HepG2 (cell line): ENCODE measurements around the gene BFSP1. TPM values are rescaled to one million over a fixed set of nuclear protein-coding genes. Genes with fewer than 3 reads are reported as not detected.

ENCODE experiments used
- DNMT3B ChIP-seq: conservative IDR thresholded peaks from 2 replicates; pipeline ENCODE4 v1.6.1; 2016; ENCODE audit warnings: missing biosample characterization, control low read depth
- EZH2 ChIP-seq: conservative IDR thresholded peaks from 2 replicates; pipeline ENCODE4 v1.6.1; 2012; ENCODE audit warnings: mild to moderate bottlenecking, low read depth, low read length, moderate library complexity
- PPARG ChIP-seq: conservative IDR thresholded peaks from 2 replicates; pipeline ENCODE4 v1.6.1; 2016; ENCODE audit warnings: missing biosample characterization, missing genetic modification reagents
- RELA ChIP-seq: sonication (generic); formaldehyde crosslinking; IDR thresholded peaks from 2 replicates; pipeline ENCODE4 v1.4.0; 2020; ENCODE audit warnings: missing genetic modification reagents
- RFXAP ChIP-seq: sonication (generic); formaldehyde crosslinking; IDR thresholded peaks from 2 replicates; pipeline ENCODE4 v1.4.0; 2020; ENCODE audit warnings: missing genetic modification reagents, borderline replicate concordance
- ZNF326 ChIP-seq: sonication (generic); formaldehyde crosslinking; IDR thresholded peaks from 2 replicates; pipeline ENCODE4 v1.4.0; 2020; ENCODE audit warnings: missing genetic modification reagents, borderline replicate concordance
- ZNF775 ChIP-seq: sonication (generic); formaldehyde crosslinking; IDR thresholded peaks from 2 replicates; pipeline ENCODE4 v1.4.0; 2020; ENCODE audit warnings: missing genetic modification reagents, mild to moderate bottlenecking, moderate library complexity, borderline replicate concordance
- ZSCAN30 ChIP-seq: sonication (generic); formaldehyde crosslinking; IDR thresholded peaks from 2 replicates; pipeline ENCODE4 v1.5.0; 2020; ENCODE audit warnings: mild to moderate bottlenecking, missing genetic modification reagents
- polyA plus RNA-seq, 8 experiments: library from polyadenylated mRNA; depleted of rRNA in 3 of 8; stranded (reverse) in 7 of 8; unstranded in 1 of 8; fragments of >200 nt; fragmentation: Illumina TruSeq in 4 of 8; extraction: Trizol in 4 of 8; gene quantifications; 2 replicates each; pipeline versions ENCODE4 v1.2.1 to v1.2.3, GENCODE V29; 2011 to 2016; ENCODE audit warnings: low read depth in 4 of 8, missing spikeins in 1 of 8, mixed read lengths in 1 of 8; ENCODE audit not compliant: insufficient read depth in 1 of 8
- total RNA-seq, 5 experiments: library from RNA; depleted of rRNA; stranded (reverse); fragments of >200 nt; fragmentation: Illumina TruSeq; extraction: Trizol; gene quantifications; 2 replicates each; pipeline ENCODE4 v1.2.3, GENCODE V29; 2016; ENCODE audit warnings: low read depth in 1 of 5
- TF ChIP-seq, protein P1 (sequence below): sonication (generic); formaldehyde crosslinking; IDR thresholded peaks from 2 replicates; pipeline ENCODE4 v1.5.1; 2020; ENCODE audit warnings: mild to moderate bottlenecking, moderate library complexity, missing genetic modification reagents
- TF ChIP-seq, protein P2 (sequence below), 2 experiments: sonication (generic) in 1 of 2; formaldehyde crosslinking in 1 of 2; IDR thresholded peaks; 2 replicates each; pipeline versions ENCODE4 v1.6.1 to v1.9.0; 2014 to 2022; ENCODE audit warnings: antibody characterized with exemption in 1 of 2, borderline replicate concordance in 1 of 2, inconsistent platforms in 1 of 2, low read depth in 1 of 2, missing genetic modification reagents in 1 of 2
- TF ChIP-seq, protein P3 (sequence below): IDR thresholded peaks from 2 replicates; pipeline ENCODE4 v1.6.1; 2016; ENCODE audit warnings: mild to moderate bottlenecking
- TF ChIP-seq, protein P4 (sequence below): sonication (generic); formaldehyde crosslinking; IDR thresholded peaks from 2 replicates; pipeline ENCODE4 v1.9.0; 2022; ENCODE audit warnings: missing genetic modification reagents, mild to moderate bottlenecking, borderline replicate concordance
- TF ChIP-seq, protein P5 (sequence below): sonication (generic); formaldehyde crosslinking; IDR thresholded peaks from 2 replicates; pipeline ENCODE4 v1.5.0; 2020; ENCODE audit warnings: mild to moderate bottlenecking, low read depth, missing genetic modification reagents, borderline replicate concordance
- TF ChIP-seq, protein P6 (sequence below): sonication (generic); formaldehyde crosslinking; IDR thresholded peaks from 2 replicates; pipeline ENCODE4 v1.5.0; 2020; ENCODE audit warnings: missing genetic modification reagents, mild to moderate bottlenecking, borderline replicate concordance

Gene BFSP1
- total and polyA plus RNA-seq, 2 of the 13 experiments (the other 11 are each of a cell fraction or from before 2014, with no cell fraction given) = 0.22 to 0.26 TPM

DNA sequence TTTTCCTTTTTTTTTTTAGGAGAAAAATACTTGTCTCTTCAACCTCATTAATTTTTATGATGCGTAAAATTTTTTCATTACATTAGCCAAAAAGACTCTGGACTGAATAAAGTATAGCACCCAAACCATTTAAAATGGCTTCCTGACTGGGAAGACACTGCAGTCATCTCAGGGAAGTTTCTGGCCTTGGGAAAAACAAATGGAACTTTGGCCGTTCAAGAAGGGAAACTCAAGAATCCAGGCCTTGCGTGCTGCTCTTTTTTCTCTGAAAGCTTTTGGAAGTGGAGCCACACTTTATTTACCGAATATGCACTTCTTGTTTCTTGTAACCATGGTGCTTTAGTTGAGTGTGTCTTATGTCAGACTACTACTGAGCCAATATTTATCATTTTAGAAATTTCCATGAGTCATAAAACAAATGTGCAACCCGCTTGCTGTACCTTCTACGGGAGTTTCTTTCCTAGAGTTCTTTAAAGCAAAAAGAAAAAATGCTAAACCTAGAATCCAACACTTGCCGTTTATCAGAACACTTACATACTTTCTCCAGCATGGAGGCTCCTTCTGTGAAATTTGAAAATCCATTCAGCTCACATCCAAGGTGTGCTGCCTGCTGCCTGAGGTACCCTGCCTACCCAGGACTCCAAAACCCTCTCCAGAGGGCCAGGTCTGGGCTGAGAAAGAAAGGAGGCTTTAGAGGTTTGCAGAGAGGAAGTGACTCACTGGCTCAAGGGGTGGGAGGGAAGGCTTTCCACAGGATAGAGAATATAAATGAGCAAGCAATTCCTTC is 27.2 kb upstream of the BFSP1 start (continued):
- TF ChIP-seq, protein P1, sequence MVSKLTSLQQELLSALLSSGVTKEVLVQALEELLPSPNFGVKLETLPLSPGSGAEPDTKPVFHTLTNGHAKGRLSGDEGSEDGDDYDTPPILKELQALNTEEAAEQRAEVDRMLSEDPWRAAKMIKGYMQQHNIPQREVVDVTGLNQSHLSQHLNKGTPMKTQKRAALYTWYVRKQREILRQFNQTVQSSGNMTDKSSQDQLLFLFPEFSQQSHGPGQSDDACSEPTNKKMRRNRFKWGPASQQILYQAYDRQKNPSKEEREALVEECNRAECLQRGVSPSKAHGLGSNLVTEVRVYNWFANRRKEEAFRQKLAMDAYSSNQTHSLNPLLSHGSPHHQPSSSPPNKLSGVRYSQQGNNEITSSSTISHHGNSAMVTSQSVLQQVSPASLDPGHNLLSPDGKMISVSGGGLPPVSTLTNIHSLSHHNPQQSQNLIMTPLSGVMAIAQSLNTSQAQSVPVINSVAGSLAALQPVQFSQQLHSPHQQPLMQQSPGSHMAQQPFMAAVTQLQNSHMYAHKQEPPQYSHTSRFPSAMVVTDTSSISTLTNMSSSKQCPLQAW (CRISPR knock-in tag) = no peak
- TF ChIP-seq, protein P2, sequence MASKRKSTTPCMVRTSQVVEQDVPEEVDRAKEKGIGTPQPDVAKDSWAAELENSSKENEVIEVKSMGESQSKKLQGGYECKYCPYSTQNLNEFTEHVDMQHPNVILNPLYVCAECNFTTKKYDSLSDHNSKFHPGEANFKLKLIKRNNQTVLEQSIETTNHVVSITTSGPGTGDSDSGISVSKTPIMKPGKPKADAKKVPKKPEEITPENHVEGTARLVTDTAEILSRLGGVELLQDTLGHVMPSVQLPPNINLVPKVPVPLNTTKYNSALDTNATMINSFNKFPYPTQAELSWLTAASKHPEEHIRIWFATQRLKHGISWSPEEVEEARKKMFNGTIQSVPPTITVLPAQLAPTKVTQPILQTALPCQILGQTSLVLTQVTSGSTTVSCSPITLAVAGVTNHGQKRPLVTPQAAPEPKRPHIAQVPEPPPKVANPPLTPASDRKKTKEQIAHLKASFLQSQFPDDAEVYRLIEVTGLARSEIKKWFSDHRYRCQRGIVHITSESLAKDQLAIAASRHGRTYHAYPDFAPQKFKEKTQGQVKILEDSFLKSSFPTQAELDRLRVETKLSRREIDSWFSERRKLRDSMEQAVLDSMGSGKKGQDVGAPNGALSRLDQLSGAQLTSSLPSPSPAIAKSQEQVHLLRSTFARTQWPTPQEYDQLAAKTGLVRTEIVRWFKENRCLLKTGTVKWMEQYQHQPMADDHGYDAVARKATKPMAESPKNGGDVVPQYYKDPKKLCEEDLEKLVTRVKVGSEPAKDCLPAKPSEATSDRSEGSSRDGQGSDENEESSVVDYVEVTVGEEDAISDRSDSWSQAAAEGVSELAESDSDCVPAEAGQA (IDR thresholded peaks at IDR 0.05; ENCODE audit: low read depth) = no peak
- TF ChIP-seq, protein P2 (CRISPR knock-in tag; IDR thresholded peaks at IDR 0.05; ENCODE audit: borderline replicate concordance) = no peak
- TF ChIP-seq, protein P3, sequence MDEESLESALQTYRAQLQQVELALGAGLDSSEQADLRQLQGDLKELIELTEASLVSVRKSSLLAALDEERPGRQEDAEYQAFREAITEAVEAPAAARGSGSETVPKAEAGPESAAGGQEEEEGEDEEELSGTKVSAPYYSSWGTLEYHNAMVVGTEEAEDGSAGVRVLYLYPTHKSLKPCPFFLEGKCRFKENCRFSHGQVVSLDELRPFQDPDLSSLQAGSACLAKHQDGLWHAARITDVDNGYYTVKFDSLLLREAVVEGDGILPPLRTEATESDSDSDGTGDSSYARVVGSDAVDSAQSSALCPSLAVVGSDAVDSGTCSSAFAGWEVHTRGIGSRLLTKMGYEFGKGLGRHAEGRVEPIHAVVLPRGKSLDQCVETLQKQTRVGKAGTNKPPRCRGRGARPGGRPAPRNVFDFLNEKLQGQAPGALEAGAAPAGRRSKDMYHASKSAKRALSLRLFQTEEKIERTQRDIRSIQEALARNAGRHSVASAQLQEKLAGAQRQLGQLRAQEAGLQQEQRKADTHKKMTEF (CRISPR knock-in tag) = 0 out of 2 replicates have a peak, but pooled peaks have one; percentile 31
- no peak for TF ChIP-seq RFXAP (CRISPR knock-in tag)
- TF ChIP-seq ZNF326 (CRISPR knock-in tag) = no peak
- no peak for TF ChIP-seq ZSCAN30 (CRISPR knock-in tag)
- no peak; the same call in 1 of the 2 replicates for TF ChIP-seq PPARG (CRISPR knock-in tag)
- TF ChIP-seq ZNF775 (CRISPR knock-in tag) = no peak
- TF ChIP-seq, protein P4, sequence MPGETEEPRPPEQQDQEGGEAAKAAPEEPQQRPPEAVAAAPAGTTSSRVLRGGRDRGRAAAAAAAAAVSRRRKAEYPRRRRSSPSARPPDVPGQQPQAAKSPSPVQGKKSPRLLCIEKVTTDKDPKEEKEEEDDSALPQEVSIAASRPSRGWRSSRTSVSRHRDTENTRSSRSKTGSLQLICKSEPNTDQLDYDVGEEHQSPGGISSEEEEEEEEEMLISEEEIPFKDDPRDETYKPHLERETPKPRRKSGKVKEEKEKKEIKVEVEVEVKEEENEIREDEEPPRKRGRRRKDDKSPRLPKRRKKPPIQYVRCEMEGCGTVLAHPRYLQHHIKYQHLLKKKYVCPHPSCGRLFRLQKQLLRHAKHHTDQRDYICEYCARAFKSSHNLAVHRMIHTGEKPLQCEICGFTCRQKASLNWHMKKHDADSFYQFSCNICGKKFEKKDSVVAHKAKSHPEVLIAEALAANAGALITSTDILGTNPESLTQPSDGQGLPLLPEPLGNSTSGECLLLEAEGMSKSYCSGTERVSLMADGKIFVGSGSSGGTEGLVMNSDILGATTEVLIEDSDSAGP (CRISPR knock-in tag) = no peak
- TF ChIP-seq DNMT3B (CRISPR knock-in tag) = 0 out of 2 replicates have a peak, but pooled peaks have one; percentile 80
- TF ChIP-seq EZH2 = no peak
- TF ChIP-seq, protein P5, sequence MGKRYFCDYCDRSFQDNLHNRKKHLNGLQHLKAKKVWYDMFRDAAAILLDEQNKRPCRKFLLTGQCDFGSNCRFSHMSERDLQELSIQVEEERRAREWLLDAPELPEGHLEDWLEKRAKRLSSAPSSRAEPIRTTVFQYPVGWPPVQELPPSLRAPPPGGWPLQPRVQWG (CRISPR knock-in tag) = no peak
- TF ChIP-seq, protein P6, sequence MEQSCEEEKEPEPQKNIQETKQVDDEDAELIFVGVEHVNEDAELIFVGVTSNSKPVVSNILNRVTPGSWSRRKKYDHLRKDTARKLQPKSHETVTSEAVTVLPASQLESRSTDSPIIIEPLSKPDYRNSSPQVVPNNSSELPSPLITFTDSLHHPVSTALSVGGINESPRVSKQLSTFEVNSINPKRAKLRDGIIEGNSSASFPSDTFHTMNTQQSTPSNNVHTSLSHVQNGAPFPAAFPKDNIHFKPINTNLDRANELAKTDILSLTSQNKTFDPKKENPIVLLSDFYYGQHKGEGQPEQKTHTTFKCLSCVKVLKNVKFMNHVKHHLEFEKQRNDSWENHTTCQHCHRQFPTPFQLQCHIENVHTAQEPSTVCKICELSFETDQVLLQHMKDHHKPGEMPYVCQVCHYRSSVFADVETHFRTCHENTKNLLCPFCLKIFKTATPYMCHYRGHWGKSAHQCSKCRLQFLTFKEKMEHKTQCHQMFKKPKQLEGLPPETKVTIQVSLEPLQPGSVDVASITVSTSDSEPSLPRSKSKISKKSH (CRISPR knock-in tag) = no peak
- no peak for TF ChIP-seq RELA
